Activated CD4-positive, alpha-beta T cell treated with anti-CD3 and anti-CD28 coated beads for 4 hours (primary cell): ENCODE results near the gene ANKS1B.
"Not testable (repeated sequence)": the region's sequence is repeated elsewhere in the genome, so short reads cannot be mapped to it uniquely, and the experiment has no call there.

Experiments used
- DNase-seq, 2 donors: peaks; one replicate each; pipeline ENCODE4 v3.0.0-alpha.2; 2020

Gene ANKS1B

GRCh38 chr12:98895086-98895651 lies 1089.6 kb downstream of the ANKS1B start:
- no peak for DNase-seq

DNA sequence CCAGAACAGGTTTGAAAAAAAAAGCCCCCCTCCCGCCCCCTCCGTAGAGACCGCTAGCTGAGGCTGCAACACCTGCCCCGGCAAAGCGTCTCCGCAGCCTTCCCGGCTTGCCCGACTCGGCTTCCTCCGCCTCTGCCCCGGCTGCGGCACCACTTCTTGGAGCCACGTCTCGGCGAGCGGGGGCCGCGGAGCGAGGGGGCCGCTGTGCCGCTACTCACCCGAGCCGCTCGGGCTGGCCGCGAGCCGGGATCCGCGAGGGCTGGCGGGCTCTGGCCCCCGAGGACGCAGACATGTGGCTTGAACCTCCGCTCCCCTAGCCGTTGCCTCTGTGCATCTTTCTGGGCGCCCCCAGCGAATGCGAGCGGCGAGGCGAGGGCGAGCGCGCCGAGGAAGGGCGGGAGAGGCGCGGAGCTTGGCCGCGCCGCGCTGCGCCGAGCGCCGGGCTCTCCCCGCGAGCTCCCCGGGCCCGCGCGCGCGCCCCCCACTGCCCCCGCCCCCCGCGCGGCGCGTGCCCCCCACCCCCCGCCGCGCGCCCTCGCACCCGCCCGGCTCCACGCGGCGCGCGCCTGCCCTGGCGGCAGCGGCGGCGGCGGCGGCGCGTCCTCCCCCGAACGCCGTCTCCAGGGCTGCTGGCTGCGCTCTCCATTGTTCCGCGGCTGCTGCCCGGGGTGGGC lies 1090.2 kb downstream of the ANKS1B start:
- DNase-seq = no peak

GRCh38 chr12:98893675-98894411 lies 1090.9 kb downstream of the ANKS1B start:
- no peak for DNase-seq

- no peak for DNase-seq
Measured at GRCh38 chr12:98893126-98893674, 1091.5 kb downstream of the ANKS1B start.

GRCh38 chr12:98885778-98886177 lies 1099.0 kb downstream of the ANKS1B start:
- DNase-seq = no peak

GRCh38 chr12:98883231-98883630 lies 1101.5 kb downstream of the ANKS1B start:
- no peak for DNase-seq

- DNase-seq = no peak
Measured at GRCh38 chr12:98882526-98882925, 1102.2 kb downstream of the ANKS1B start.

DNA sequence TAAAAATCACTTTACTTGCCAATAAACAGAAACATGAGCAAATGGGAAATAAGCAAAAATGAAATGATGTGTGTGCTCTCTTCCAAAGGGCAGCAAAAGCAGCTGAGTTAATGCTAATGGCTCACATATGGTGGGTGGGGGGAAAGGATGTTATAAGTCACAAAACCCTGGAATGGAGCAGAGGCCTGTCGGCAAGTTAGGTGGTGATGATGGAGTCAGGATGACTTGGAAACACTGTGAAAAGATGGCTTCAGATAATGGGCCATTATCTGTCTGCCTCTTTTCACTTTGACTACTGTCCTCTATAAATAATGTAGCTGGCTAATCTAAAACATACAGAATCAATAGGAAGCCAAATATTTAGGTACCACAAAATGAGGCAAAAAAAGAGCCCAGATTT lies 1111.0 kb downstream of the ANKS1B start:
- no peak for DNase-seq

DNA sequence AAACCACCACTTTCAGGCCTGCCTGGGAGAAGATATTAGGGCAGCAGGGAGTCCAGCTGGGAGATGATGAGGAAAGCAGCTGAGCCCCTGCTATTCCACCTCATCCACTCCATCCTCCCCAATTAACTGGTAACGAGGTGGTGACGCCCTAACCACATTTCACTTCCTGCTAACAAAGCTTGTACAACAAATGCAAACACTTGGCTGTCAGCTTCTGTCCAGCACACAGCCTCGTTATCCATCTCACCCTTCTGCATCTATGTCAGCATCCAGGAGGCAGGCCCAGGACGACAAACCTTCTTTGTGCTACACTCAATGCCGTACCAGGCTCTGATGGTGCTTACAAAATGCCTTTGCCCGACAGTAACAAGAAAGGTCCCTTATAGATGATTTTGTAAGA lies 1114.2 kb downstream of the ANKS1B start:
- DNase-seq = no peak

DNA sequence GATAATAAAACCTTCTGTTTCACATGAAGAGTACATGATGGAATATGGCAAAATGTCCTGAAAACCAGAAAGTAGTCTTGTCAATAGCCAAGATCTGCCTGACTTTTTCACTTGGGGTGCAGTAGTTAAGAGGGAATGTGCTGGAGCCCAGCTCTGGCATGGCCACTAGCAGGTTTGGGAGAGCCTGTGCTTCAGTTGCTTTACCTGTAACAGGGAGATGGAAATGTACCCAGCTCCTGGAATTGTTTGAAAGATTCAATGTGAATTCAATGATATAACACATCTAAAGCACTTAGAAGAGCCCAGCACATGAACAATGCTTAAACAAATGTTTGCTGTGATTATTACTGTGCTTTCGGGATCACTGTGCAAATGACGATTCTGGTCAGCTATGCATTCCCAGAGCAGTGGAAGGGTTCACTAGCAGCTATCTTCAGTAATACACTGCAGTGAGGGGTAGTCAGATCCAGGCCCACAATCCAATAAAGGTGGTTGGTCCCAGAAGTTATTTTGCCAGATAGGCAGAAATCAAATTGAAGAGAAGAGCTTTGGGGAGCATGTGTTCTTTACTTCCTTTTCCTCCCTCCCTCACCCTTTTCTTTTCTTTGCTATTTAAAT lies 1114.7 kb downstream of the ANKS1B start:
- DNase-seq = no peak

GRCh38 chr12:98868538-98868937 lies 1116.2 kb downstream of the ANKS1B start:
- DNase-seq = no peak

DNA sequence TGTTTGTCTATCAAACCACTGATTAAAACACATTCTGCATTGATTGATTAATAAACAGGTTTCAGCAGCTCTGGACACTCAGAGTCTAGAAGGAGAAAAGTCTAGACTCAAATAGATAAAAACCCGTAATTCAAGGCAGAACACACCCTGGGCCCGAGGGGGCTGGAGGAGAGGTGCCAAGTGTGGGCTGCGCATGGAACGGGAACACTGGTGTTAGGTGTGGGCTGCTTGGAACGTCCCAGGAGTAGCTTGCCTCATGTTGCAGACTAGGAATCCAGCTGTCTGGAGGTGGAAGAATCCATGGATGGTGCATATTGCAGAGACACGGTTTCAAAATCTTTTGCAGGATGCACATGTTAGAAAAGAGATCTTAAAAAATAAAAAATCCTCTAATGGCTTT lies 1116.7 kb downstream of the ANKS1B start:
- no peak for DNase-seq

DNA sequence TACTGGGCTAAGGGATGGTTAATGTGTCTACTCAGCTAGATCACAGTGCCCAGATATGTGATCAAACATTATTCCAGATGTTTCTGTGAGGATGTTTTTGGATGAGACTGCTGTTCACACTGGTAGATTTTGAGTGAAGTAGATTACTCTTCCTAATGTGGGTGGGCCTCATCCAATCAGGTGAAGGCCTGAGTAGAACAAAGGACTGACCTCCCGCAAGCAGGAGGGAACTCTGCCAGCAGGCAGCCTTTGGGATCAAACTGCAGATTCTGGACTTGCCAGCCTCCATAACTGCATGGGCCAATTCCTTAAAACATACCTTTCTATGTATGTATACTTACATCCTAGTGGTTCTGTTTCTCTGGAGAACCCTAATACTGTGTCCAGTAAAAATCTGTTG lies 1120.4 kb downstream of the ANKS1B start:
- DNase-seq = no peak

DNA sequence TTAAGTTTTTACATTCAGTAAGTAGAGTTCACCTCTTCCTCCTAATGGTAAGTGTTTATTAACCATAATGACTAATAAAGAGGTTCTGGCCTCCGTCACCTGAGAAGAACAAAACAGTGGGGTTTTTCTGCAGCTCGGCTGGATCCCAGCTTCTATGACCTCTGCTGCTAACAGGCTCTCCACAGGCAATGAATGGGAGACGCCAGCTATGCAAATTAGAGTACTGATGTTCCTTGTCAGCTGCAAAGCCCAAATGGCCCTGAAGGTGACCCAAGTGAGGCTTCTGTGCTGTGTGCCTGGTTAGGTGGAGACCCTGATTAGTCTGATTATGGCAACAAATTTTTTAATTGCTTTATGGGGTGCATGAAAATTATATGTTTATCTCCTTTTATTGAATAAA lies 1121.6 kb downstream of the ANKS1B start:
- DNase-seq = no peak

- DNase-seq = no peak
Measured at GRCh38 chr12:98861251-98861650, 1123.5 kb downstream of the ANKS1B start.

- DNase-seq = no peak
Measured at GRCh38 chr12:98856897-98857540, 1127.7 kb downstream of the ANKS1B start.

DNA sequence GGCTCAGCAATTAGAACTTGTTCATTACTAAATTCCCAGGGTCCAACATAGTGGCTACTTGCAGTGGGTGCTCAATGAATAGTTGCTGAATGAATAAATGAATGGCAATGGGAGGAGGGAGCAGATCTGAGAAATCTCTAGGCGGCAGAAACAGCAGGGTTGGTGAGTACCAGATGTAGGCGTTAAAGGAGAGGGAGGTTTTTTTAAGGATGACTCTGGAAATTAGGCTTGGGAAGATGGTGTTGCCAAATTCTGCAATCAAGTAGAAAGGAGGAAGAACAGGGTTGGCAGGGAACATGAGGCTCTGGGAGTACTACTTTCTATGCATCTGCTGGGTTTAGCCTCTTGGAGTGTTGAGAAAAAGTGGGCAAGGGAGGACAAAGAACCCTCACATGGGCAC lies 1132.6 kb downstream of the ANKS1B start:
- DNase-seq = no peak

DNA sequence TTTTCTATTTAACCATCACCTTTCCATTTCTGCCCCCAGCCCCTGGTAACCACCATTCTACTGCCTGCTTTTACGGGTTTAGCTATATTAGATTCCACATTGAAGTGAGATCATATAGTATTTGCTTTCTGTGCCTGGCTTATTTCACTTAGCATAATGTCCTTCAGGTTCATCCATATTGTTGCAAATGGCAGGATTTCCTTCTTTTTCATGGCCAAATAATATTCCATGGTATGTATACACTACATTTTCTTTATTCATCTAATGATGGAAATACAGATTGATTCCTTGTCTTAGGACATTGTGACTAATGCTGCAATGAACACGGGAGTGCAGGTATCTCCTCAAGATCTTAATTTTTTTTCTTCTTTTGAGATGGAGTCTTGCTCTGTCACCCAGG lies 1137.5 kb downstream of the ANKS1B start:
- DNase-seq = no peak

DNA sequence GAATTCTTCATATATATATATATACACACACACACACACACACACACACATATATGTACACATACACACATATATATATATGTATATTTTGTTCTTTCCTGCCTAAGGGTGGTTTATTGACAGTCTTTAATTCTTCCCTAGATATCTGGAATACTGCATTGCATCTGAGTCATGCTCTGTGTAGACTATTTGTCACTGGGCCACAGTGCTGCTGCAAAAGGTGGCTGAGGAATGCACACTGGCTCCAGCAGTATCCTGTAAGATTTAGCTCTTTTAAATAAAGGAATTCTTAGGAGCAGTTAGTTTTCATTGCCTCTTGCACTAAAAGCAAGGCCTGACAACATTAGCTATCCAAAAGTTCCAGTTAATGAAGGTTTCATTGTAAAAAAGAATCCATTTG lies 1138.8 kb downstream of the ANKS1B start:
- DNase-seq = no peak

DNA sequence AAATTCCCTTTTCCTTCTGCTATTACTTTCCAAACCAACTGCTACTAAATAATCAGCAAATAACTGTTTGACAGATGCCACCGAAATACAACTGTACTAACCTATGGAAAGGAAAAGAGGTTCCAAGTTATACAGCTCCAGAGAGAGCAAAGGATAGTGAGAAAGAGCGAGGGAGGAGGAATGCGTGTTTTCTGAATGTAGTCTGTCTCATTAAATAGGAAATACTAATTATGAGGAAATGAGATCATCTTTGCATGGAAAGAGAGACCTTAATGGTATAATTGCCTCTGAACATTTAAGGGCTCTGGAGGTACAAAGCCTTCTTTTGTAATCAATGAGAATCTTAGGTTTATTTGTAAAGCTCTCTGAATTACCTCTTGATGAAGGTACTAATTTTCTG lies 1144.4 kb downstream of the ANKS1B start:
- no peak for DNase-seq

DNA sequence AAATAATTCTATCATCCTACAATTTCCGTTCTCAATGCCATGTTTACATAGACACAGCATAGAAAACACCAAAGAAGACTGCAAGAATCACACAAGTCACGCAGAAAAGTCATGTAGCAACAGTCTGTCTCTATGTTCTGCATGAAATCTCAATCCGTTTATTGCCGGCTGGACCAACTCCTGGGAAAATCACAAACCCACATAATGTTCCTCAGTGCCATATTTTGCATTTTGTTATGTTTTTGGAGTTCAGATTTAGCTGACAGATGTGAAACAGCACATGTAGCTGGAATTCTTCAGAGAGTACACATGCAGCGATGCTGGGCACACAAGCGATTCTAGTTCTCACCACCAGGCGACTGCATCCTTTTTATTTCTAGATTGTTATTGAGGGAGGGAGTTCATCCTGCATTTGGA lies 1146.5 kb downstream of the ANKS1B start:
- DNase-seq = no peak

- DNase-seq = not testable (repeated sequence)
Measured at GRCh38 chr12:98837134-98837752, 1147.5 kb downstream of the ANKS1B start.

DNA sequence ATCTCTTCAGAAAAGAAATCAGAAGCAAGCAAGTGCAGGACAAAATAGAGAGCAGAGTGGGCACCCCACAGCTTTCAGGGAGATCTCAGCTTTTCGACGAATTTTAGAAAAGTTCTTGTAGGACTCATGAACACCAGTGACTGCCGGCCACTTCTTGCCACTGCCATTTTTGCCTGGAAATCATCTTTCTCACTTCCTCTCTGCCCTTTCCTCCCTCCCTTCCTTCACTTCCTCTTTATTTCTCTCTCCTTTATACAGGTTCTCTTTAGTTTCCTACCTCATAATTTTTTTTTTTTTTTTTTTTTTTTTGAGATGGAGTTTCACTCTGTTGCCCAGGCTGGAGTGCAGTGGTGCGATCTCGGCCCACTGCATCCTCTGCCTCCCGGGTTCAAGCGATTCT lies 1154.1 kb downstream of the ANKS1B start:
- no peak for DNase-seq
